Germinal center (tissue), 1 donor: Measurements from ENCODE around the gene LRRC59.
"Not testable (repeated sequence)": the region's sequence is repeated elsewhere in the genome, so short reads cannot be mapped to it uniquely, and the experiment has no call there.

Experiments used
- DNase-seq: peaks from one replicate; pipeline ENCODE4 v3.0.0; 2012; ENCODE audit warnings: mixed read lengths, low spot score

The LRRC59 gene

DNA sequence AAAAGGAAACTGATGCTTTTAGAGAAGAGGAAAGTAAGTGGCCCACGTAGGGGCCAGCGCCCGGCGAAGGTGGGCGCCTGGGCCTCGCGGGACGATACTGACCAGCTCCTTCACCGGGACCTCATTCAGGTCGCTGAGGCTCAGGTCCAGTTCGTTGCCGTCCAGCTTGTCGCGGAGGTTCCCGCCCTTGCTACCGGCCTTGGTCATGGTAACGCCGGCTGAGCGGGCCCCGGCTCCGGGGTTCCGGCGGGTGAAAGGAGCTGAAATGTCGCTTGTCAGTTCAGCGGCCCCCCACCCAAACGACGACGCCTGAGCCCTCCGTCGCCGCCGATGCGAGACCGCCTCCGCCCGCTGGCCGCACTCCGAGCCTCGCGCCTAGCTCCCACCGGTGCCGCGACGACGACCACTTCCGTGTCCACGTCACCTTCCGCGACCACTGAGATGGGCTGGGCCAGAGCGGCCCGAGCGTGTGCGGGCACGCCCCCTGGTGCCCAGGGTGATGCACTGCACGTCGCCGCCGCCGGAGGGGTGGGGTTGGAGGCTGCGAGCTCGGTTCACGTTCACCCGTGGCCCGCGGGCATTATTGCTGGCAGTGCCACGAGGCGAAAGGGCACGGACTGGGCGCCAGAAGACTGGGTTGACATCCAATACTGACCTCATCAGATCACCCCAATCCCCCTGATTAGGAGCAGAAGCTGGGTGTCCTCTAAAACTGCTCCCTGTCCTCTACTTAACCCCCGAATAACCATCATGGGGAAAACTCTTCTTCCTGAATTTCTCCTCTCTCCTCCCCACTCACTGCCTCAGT is at the start of gene LRRC59:
LRRC59 (minus strand) TSS at position 413 of the 808 bp plus-strand sequence; CDS start at position 207, 206 bp downstream.
- DNase-seq = peak; percentile 86

DNA sequence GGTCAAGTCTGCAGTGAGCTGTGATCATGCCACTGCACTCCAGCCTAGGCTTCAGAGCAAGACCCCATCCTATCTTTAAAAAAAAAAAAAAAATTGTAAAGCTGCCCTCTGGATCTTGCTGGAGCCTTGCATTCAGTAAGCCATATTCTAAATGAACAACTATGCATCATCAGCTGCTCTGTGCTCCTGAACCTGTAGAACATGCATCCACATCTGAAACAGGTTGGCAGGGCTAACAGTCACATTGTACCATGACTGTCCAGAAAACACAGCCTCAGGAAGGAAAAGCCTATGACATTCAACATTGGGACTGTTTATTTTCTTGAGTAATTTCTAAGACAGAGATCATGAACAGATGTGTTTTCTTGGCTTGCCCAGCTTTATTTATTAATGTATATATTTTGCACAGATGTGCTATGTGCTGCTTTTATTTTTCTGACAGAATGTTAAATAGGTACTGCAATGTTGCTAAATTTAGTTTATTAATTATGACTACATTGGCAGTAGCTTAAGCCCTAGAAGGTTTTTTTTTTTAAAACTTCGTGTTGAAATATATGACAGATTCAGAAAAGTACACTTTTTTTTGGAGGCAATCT is 48.5 kb upstream of the LRRC59 start:
- DNase-seq = no peak

DNA sequence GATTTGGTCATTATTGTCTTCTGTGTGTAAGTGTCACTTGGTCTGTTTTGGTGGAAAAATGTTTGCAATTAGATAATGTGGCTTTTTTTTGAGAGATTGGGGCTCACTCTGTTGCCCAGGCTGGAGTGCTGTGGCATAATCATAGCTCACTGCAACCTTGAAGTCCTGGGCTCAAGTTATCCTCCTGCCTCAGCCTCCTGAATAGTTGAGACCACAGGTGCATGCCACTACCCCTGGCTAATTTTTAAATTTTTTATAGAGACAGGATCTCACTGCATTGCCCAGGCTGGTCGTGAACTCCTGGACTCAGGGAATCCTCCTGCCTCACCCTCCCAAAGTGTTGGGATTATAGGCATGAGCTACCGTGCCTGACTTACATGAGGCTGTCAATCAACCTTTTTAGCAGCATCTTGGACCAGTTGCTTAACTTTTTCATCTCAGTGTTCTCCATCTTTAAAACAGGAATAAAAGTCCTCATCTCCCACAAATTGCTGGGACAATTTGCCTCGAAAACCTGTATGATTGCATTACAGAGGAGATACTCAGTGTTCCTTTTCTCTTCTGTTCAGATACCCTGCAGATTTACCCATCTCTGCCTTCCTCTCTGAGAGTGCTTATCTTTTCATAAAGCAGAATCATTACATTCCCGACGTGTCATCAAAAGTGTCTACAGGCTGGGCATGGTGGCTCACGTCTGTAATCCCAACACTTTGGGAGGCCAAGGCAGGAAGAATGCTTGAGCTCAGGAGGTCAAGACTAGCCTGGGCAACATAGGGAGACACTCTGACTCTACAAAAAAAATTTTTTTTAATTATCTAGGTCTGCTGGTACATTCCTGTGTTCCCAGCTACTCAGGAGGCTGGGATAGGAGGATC is 47.8 kb upstream of the LRRC59 start:
- no peak for DNase-seq

DNA sequence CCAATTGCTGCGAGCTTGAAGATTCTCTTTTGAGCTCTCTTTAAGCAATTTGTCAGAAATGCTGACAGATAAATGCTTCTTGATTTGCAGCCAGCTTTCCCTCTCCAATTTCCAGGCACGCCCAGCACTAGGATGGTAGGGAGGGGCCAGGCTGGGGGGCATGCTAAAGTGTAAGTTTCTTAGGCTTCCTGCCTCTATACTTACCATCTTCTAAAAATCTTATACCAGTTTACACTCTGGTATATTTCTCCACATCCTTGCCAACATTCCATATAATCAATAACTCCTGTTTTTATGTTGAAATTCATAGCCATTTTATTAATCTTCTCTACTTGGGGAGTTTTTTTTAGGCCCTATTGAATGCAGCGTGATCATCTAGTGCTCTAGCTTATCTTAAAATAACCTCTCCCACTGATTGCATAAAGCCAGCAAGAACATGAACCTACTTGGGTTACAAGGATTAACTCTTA is 46.2 kb upstream of the LRRC59 start:
- DNase-seq = no peak

DNA sequence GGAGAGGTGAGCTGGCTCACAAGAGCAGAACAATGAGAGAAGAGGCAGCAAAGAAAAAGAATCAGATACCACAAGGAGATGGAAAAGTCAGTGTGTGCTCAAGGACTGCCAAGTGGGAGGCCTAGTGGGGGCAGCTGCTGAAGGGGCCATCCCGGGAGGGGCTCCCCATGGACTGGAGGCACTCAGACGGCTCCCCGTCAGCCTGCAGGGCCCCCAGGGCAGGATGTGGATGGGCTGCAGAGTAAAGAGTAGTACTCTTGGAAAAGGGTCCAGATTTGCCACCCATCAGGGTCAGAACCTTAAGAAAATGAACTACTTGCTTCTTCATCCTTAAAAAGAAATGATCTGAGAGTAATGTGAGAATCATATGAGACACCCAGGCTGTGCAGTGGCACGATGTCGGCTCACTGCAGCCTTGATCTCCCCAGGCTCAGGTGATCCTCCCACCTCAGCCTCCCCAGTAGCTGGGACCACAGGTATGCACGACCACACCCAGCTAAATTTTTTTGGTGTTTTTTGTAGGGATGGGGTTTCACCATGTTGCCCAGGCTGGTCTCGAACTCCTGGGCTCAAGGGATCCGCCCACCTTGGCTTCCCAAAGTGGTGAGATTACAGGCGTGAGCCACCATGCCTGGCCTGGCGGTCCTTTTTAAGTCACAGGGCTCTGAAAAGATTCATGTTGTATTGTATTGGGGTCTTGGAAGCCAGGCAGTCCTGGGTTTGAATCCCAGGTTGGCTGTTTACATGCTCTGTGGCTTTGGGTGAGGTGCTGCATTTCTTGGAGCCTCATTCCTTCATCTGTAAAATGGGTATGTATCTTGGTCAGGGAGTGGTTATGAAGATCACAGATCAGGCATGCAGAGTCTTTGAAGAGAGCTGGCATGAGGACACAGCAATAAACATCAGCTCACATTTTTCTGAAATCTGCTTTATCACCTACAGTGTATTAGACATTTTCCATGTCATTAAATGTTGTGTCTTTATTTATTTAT is 43.8 kb upstream of the LRRC59 start:
- no peak for DNase-seq

DNA sequence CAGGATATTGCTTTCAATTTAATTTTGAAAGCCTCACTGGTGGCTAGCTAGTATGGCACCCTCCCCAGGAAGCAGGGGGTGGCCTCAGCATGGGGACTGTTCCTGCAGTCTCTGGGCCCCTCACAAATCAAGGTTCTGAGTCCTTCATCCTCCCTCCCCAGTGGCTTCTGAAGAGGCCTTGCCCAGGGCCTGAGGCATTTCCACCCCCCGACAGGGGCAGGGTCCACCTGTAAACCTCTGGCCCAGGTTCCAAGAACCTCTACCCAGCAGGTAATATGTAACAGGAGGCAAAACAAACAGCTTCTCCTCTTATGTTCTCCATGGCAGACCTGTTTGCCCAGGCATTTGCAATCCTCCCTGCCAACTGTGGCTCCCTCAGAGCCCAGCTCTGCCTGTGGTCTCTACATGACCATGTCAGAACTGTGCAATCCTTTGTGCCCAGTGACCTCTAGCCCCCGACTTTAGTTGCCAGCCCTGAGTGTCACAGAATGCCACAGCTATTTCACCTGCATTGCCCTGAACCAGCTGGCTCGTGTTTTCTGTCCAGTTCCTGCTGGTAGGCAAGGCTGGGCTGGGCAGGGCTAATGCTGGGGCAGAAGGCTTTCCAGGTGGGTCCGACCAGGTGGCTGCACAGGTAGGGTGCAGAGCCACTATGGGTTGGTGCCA is 43.0 kb upstream of the LRRC59 start:
- no peak for DNase-seq

DNA sequence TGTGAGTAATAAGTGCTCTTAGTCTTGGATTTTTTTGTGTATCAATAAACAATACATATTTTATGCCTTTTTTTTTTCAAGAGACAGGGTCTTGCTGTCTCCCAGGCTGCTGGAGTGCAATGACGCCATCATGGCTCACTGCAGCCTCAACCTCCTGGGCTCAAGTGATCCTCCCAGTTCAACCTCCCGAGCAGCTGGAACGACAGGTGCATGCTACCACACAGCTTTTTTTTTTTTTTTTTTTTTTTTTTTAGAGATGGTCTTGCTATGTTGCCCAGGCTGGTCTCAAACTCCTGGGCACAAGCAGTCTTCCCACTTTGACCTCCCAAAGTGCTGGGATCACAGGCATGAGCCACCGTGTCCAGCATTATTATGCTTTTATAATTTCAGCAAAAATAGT is 41.7 kb upstream of the LRRC59 start:
- no peak for DNase-seq

DNA sequence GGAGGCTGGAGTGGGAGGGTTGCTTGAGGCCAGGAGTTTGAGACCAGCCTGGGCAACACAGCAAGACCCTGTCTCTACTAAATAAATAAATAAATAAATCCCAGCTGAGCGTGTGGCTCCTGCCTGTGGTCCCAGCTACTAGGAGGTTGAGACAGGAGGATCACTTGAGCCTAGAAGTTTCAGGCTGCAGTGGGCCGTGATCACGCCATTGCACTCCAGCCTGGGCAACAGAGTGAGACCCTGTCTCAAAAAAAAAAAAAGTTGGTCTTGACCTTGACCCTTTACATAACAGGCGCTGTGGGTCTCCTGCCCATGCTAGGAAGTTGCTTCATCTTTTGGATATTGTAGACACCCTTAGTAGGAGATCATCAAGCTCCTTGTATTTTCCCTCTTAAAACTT is 40.1 kb upstream of the LRRC59 start:
- DNase-seq = no peak

DNA sequence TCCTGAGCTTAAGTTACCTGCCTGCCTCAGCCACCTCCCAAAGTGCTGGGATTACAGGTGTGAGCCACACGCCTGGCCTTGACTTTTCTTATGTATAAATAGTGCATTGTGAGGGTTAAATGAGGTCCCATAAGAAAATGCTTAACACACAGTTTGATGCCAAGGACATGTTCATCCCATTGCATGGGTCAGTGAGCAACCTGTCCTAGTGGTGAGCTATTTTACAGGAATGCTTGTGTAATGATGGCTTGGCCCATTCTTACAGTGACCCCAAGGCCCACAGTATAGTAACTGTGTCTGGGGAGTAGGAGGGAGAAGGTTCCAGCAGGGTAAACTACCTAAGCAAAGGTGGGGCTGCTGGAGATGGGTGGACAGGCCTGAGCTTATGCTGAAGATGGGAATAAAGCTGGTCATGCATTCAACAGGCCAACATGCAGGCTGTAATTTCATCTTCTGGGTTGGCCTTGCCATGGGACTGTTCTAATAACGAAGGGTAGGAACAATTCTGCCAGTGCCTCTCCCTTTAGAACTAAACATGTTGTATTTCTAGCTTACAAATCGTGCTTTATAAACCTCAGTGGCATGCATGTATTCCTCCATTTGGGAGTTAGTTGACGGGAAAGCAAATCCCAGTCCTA is 34.9 kb upstream of the LRRC59 start:
- DNase-seq = no peak

DNA sequence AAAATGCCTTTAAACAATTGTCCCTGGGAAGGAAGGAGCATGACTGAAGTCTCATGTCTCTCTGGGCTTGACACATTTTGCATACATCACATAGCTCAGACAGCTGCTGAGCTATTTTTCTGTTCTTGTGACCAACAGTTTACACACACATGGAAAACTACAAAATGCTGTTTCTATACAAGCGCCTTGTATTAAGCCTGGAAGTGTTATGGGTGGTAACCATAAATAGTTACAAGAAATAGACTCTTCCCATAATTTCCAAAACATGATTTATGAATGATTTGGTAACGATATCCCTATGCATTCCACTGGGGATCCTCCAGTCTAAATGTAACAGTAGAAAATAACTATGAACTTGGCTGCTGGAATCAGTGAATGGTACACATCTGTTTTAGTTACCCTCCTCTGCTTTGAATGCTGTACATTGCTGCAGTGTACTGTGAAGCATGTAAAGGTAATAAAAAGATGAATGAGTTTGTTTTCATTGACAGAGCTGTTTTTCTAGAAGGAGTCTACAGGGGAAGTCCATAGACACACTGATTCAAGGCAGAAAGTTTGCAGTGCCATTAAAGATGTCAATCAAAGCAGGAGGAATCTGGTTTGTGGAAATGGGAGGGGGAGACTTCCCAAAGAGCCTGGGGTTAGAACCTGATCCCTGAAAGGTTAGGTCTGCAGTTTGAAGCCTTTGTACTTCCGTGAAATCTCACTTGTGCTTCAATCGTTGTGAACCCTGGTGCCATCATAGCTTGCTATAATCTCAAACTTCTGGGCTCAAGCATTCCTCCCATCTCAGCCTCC is 33.7 kb upstream of the LRRC59 start:
- DNase-seq = no peak

DNA sequence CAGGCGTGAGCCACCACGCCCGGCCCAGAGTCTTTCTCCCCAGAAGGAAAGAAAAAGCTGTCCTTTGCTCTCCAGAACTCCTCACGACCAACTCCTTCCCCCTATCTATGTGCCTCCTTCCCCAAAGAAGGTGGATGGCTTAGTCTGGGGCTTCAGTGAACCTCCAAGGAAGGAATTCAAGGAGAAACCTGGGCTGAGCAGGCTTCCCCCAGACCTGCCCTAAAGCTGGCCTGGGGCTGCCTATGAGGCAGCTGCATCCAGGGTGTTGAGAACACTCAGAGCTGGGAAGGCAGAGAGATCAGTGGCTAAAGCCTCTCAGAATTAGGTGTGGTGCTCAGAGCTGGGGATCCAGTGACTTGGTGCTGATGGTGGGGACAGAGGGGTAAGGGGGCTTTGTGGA is 32.5 kb upstream of the LRRC59 start:
- DNase-seq = no peak

DNA sequence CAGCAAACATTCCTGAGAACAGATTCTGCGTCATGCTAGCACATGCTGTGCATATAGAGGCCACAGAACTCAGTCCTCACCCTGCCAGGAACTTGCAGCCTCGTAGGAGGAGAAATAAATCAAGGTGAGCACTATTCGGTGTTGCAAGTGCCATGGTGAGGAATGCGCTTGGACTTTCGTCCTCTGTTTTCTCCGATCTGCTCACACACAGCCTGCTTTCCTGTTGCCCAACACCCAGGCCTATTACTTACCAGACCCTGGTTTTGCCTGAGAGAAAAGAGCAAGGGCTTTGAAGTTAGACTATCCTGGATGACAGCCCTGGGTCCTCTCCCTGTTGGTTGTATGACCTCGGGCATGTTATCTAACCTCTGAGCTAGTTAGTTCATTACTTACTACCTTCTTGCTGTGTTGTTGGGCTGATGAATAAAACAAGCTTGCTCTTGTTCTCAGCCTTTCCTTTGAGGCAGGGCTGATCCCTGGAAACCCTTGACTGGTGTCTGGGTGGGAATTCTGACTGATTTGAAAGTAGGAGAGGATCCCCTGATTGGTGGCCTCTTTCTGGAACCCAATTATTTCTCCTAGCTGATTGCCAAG is 31.6 kb upstream of the LRRC59 start:
- no peak for DNase-seq

DNA sequence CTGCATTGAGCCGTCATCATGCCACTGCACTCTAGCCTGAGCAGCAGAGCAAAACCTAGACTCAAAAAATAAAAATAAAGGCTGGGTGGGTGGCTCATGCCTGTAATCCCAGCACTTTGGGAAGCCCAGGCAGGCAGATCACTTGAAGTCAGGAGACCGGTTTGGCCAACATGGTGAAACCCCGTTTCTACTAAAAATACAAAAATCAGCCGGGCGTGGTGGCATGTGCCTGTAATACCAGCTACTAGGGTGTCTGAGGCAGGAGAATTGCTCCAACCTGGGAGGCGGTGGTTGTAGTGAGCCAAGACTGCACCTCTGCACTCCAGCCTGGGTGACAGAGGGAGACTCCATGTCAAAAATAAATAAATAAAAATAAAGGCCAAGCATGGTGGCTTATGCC is 30.8 kb upstream of the LRRC59 start:
- DNase-seq = not testable (repeated sequence)

DNA sequence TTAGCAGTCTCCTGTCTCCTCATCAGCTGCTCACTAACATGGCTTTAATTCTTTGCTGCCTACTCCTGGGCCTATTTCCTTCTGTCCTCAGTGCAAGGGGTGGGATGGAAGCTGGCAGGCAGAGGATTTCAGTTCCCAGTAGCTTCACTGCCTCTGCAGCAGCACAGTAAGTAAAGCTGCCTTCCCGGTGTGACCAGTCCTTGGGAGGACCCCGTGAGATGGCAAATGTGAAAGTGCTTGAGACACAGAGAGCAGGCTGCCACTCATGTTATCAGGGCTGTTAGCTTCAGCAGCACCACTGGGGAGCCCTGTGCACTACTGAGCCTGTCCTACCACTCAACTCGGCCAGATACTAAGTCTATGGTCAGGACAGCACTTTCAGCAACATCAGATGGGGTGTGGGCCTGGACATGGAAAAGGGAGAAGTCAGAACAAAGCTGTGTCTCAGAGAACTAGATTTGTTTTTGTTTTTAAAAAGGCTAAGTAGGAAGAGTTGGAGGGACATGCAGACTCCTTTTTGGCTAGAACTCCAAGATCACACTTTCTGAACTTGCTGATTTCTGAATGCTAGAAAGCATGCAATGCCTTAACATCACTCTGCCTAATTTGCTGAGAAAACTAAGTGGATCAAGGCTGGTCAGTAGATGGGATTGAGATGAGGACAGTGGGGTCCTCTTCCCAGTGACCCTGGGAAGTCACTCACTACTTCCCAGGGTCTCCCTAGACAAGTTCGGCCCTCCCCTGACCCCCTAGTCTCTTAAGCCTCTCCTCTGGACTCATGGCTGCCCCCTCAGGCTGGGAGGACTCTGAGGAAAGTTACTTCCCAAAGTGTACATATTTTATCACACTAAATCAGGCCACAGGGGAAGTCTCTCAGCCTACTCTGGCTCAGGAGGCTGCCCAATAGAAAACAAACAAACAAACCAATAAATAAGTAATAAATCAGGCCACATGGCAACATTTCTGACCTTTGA is 29.8 kb upstream of the LRRC59 start:
- DNase-seq = peak; percentile 35

DNA sequence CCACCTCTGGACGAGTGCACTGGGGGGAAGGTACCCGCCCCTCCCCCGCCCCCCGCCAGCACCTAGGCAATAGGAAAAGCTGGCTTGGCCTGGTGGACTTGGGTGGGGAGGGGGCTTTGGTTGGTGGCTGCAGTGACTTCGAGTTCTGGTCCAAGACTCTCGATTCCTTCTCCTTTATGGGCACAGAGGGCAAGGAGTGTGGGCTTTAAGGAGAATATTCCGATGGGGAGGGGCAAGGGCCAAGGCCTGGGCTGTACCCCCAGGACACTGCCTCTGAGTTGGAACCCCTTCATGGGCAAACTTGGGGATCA is 29.1 kb upstream of the LRRC59 start:
- DNase-seq = no peak

DNA sequence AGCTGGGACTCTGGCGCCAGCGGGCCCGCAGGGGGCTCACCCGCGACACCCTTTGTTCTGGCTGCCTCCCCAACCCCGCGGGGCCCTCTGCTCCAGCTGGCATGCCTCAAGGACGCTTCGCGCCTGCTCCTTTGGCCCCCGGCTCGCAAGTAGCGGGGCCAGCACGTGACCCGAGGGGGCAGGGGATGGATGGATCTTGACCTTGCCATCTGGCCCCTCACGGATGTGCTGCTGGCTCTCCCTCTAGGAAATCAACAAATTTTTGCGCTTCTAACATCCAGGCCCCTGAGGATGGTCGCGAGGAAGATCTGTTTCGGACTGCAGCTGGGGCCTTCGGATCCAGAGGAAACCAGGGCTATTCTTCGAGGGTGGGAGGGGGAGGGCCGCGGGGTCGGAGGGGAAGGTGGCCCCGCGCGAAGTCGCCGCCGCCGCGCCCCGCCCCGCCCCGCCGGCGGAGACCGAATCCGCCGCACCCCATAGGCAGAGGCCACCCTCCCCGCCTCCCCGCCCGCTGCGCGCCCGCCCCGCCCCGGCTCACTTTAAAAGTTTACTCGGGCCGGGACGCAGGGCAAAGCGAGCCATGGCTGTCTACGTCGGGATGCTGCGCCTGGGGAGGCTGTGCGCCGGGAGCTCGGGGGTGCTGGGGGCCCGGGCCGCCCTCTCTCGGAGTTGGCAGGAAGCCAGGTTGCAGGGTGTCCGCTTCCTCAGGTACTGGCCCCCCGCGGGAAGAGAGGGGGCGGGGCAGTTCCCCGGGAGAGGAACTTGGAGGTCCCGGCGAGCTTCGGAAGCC is 28.6 kb upstream of the LRRC59 start, which contains the start of gene ACSF2:
ACSF2 (plus strand) TSS at position 537 of the 790 bp plus-strand sequence; CDS start at position 581, 44 bp downstream.
- peak; percentile 89 for DNase-seq
